ENCODE data around the gene VPS37D.

The VPS37D gene

DNA sequence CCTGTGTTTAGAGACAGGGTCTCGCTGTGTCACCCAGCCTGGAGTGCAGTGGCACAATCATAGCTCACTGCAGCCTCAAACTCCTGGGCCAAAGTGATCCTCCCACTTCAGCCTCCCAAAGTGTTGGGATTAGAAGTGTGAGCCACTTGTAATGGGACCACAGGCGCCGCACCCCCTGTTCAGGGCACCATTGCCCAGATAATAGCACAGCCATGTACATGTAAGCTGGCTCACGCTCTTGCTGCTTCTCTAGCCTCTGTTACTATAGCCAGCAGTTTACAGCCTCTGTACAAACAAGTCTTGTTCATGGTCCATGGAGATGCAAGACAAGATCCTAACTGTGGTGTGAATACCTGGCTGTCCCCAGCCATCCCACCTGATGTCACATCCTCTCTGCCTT lies 39.1 kb upstream of the VPS37D start:
- Histone ChIP-seq H3K36me3 (ENCODE audit: control insufficient read depth, insufficient read depth, low read length) (no peaks in the 10 kb centered on the region), H3K4me3 (ENCODE audit: low read depth, low read length) (no peak overlapping the region), H3K27me3 (ENCODE audit: control insufficient read depth, insufficient read depth, low read length) (peaks cover 12% of the 10 kb centered on the region), H3K9me3 (ENCODE audit: control insufficient read depth, insufficient read depth, low read length) (no peaks in the 10 kb centered on the region), H3K4me1 (ENCODE audit: control insufficient read depth, insufficient read depth, low read length) (peaks cover 3% of the 10 kb centered on the region), H3K9ac (ENCODE audit: low read depth, low read length) (no peak overlapping the region)

DNA sequence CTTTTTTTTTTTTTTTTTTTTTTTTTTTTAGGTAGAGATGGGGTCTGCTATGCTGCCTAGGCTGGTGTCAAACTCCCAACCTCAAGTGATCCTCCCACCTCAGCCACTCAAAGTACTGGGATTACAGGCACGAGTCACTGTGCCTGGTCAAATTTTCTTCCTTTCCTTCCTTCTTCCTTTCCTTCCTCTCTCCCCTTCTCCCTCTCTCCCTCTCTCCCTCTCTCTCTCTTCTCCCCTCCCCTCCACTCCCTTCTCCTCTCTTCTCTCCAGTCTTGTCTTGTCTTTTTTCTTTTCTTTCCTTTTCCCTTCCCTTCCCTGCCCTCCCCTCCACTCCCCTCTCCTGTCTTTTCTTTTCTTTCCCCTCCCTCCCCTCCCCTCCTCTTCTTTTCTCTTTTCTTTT lies 36.1 kb upstream of the VPS37D start:
- Histone ChIP-seq H3K4me1 (ENCODE audit: control insufficient read depth, insufficient read depth, low read length) (peaks cover 4% of the 10 kb centered on the region), H3K9ac (ENCODE audit: low read depth, low read length) (no peak overlapping the region), H3K27me3 (ENCODE audit: control insufficient read depth, insufficient read depth, low read length) (peaks cover 2% of the 10 kb centered on the region), H3K4me3 (ENCODE audit: low read depth, low read length) (no peak overlapping the region), H3K9me3 (ENCODE audit: control insufficient read depth, insufficient read depth, low read length) (no peaks in the 10 kb centered on the region), H3K36me3 (ENCODE audit: control insufficient read depth, insufficient read depth, low read length) (no peaks in the 10 kb centered on the region)

DNA sequence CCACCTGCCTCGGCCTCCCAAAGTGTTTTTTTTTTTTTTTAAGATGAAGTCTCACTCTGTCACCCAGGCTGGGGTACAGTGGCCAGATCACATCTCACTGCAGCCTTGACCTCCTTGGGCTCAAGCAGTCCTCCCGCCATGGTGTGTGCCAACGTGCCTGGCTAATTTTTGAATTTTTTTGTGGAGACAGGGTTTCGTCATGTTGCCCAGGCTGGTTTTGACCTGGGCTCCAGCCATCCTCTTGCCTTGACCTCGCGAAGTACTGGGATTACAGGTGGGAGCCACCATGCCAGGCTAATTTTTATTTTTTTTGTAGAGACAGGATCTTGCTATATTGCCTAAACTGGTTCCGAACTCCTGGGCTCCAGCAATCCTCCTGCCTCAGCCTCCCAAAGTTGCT lies 34.3 kb upstream of the VPS37D start:
- Histone ChIP-seq H3K4me3 (ENCODE audit: low read depth, low read length) (no peak overlapping the region), H3K9me3 (ENCODE audit: control insufficient read depth, insufficient read depth, low read length) (no peaks in the 10 kb centered on the region), H3K9ac (ENCODE audit: low read depth, low read length) (no peak overlapping the region), H3K4me1 (ENCODE audit: control insufficient read depth, insufficient read depth, low read length) (peaks cover 4% of the 10 kb centered on the region), H3K36me3 (ENCODE audit: control insufficient read depth, insufficient read depth, low read length) (no peaks in the 10 kb centered on the region), H3K27me3 (ENCODE audit: control insufficient read depth, insufficient read depth, low read length) (no peaks in the 10 kb centered on the region)

GRCh38 chr7:73633844-73634243 lies 33.8 kb upstream of the VPS37D start:
- Histone ChIP-seq H3K9me3 (ENCODE audit: control insufficient read depth, insufficient read depth, low read length) (no peaks in the 10 kb centered on the region), H3K9ac (ENCODE audit: low read depth, low read length) (no peak overlapping the region), H3K4me3 (ENCODE audit: low read depth, low read length) (no peak overlapping the region), H3K36me3 (ENCODE audit: control insufficient read depth, insufficient read depth, low read length) (no peaks in the 10 kb centered on the region), H3K27me3 (ENCODE audit: control insufficient read depth, insufficient read depth, low read length) (no peaks in the 10 kb centered on the region), H3K4me1 (ENCODE audit: control insufficient read depth, insufficient read depth, low read length) (peaks cover 4% of the 10 kb centered on the region)

- H3K4me1 ChIP-seq (ENCODE audit: control insufficient read depth, insufficient read depth, low read length) = peaks cover 4% of the 10 kb centered on the region
- no peaks in the 10 kb centered on the region for H3K27me3 ChIP-seq (ENCODE audit: control insufficient read depth, insufficient read depth, low read length)
- no peaks in the 10 kb centered on the region for H3K9me3 ChIP-seq (ENCODE audit: control insufficient read depth, insufficient read depth, low read length)
- H3K36me3 ChIP-seq (ENCODE audit: control insufficient read depth, insufficient read depth, low read length) = no peaks in the 10 kb centered on the region
- no peak overlapping the region for H3K4me3 ChIP-seq (ENCODE audit: low read depth, low read length)
- H3K9ac ChIP-seq (ENCODE audit: low read depth, low read length) = no peak overlapping the region
Measured at GRCh38 chr7:73635428-73636200, 32.0 kb upstream of the VPS37D start.

- Histone ChIP-seq H3K9me3 (ENCODE audit: control insufficient read depth, insufficient read depth, low read length) (no peaks in the 10 kb centered on the region), H3K4me1 (ENCODE audit: control insufficient read depth, insufficient read depth, low read length) (peaks cover 4% of the 10 kb centered on the region), H3K36me3 (ENCODE audit: control insufficient read depth, insufficient read depth, low read length) (no peaks in the 10 kb centered on the region), H3K4me3 (ENCODE audit: low read depth, low read length) (no peak overlapping the region), H3K27me3 (ENCODE audit: control insufficient read depth, insufficient read depth, low read length) (no peaks in the 10 kb centered on the region), H3K9ac (ENCODE audit: low read depth, low read length) (no peak overlapping the region)
Measured at GRCh38 chr7:73638911-73639310, 28.7 kb upstream of the VPS37D start.

GRCh38 chr7:73642834-73643233 lies 24.8 kb upstream of the VPS37D start:
- Histone ChIP-seq H3K4me1 (ENCODE audit: control insufficient read depth, insufficient read depth, low read length) (peaks cover 4% of the 10 kb centered on the region), H3K4me3 (ENCODE audit: low read depth, low read length) (no peak overlapping the region), H3K9me3 (ENCODE audit: control insufficient read depth, insufficient read depth, low read length) (no peaks in the 10 kb centered on the region), H3K27me3 (ENCODE audit: control insufficient read depth, insufficient read depth, low read length) (peaks cover 15% of the 10 kb centered on the region), H3K36me3 (ENCODE audit: control insufficient read depth, insufficient read depth, low read length) (no peaks in the 10 kb centered on the region), H3K9ac (ENCODE audit: low read depth, low read length) (no peak overlapping the region)

- no peaks in the 10 kb centered on the region for H3K9me3 ChIP-seq (ENCODE audit: control insufficient read depth, insufficient read depth, low read length)
- peaks cover 31% of the 10 kb centered on the region for H3K27me3 ChIP-seq (ENCODE audit: control insufficient read depth, insufficient read depth, low read length)
- H3K36me3 ChIP-seq (ENCODE audit: control insufficient read depth, insufficient read depth, low read length) = no peaks in the 10 kb centered on the region
- no peak overlapping the region for H3K4me3 ChIP-seq (ENCODE audit: low read depth, low read length)
- peaks cover 7% of the 10 kb centered on the region for H3K4me1 ChIP-seq (ENCODE audit: control insufficient read depth, insufficient read depth, low read length)
- no peak overlapping the region for H3K9ac ChIP-seq (ENCODE audit: low read depth, low read length)
Measured at GRCh38 chr7:73644688-73645286, 22.8 kb upstream of the VPS37D start.

DNA sequence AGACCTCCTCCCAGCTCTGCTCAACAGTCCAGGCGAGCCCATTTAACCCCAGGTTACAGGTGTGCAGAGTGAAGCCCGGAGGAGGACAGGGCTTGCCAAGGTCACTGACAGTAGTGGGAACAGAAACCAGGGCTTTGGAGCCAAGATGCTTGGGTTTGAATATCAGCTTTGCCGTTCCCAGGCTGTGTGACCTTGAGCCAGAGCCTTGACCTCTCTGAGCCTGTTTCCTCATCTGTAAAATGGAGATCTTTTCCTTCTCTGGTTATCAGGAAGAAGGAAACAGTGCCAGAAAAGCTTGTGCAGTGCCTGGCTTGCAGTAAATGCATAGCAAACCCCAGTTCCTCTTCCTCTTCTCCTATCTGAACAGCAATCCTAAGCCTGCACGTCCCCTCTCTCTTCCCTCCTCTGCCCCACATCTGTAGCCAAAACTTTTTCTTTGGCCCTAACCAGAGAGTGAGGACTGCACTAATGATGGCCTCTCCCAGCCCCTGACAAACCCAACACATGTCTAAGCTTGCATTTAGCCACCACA lies 21.9 kb upstream of the VPS37D start:
- no peaks in the 10 kb centered on the region for H3K36me3 ChIP-seq (ENCODE audit: control insufficient read depth, insufficient read depth, low read length)
- no peak overlapping the region for H3K4me3 ChIP-seq (ENCODE audit: low read depth, low read length)
- H3K4me1 ChIP-seq (ENCODE audit: control insufficient read depth, insufficient read depth, low read length) = peaks cover 7% of the 10 kb centered on the region
- no peaks in the 10 kb centered on the region for H3K9me3 ChIP-seq (ENCODE audit: control insufficient read depth, insufficient read depth, low read length)
- no peak overlapping the region for H3K9ac ChIP-seq (ENCODE audit: low read depth, low read length)
- H3K27me3 ChIP-seq (ENCODE audit: control insufficient read depth, insufficient read depth, low read length) = peaks cover 37% of the 10 kb centered on the region

GRCh38 chr7:73646785-73647724 lies 20.6 kb upstream of the VPS37D start:
- Histone ChIP-seq H3K36me3 (ENCODE audit: control insufficient read depth, insufficient read depth, low read length) (no peaks in the 10 kb centered on the region), H3K9ac (ENCODE audit: low read depth, low read length) (no peak overlapping the region), H3K4me1 (ENCODE audit: control insufficient read depth, insufficient read depth, low read length) (peaks cover 7% of the 10 kb centered on the region), H3K4me3 (ENCODE audit: low read depth, low read length) (peak overlapping the region; percentile 39), H3K27me3 (ENCODE audit: control insufficient read depth, insufficient read depth, low read length) (peaks cover 46% of the 10 kb centered on the region), H3K9me3 (ENCODE audit: control insufficient read depth, insufficient read depth, low read length) (no peaks in the 10 kb centered on the region)

DNA sequence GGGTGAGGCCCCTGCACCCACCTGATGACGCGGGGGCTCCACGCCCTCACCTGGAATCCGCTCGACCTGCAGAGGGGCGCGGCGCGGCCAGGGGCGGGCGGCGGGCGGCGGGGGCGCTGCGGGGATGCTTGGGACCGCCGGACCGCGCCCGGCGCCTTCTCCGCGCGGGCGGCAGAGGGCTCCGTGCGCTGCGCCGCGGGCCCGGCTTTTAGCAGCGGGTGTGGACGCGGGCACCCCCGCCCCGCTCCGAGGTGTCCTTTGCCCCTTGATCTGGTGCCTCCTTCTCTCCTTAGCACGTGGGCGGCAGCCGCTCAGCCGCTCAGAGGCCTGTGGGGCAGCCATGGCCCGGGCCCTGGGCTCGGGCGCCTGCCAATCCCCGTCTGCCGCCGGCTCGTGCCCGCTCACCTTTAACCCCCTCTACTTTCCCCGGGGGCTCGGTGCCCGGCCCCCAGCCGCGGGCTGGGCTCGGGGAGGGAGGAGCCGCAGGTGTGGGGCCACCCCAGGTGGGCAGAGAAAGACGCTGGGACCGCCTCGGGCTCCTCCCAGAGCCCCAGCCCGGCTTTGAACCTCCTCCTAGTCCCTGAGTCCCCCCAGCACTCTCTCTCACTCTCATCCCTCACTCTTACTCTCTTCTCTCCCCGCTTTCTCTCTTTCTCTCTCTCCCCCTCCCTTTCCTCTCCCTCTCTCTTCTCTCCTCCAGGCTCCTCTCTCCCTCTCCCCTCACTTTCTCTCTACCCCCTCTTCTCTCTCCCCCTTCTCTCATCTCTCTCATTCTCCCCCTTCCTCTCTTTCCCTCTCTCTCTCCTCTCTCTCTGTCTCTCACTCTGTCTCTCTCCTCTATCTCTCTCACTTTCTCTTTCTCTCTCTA lies 19.7 kb upstream of the VPS37D start:
- Histone ChIP-seq H3K9me3 (ENCODE audit: control insufficient read depth, insufficient read depth, low read length) (no peaks in the 10 kb centered on the region), H3K9ac (ENCODE audit: low read depth, low read length) (no peak overlapping the region), H3K36me3 (ENCODE audit: control insufficient read depth, insufficient read depth, low read length) (no peaks in the 10 kb centered on the region), H3K27me3 (ENCODE audit: control insufficient read depth, insufficient read depth, low read length) (peaks cover 46% of the 10 kb centered on the region), H3K4me1 (ENCODE audit: control insufficient read depth, insufficient read depth, low read length) (peaks cover 7% of the 10 kb centered on the region), H3K4me3 (ENCODE audit: low read depth, low read length) (peak overlapping the region; percentile 58)
